HEK293 (cell line): ENCODE data around the gene ADAR.

Source experiments
- CTCF ChIA-PET: fragments of 350-600 bp; formaldehyde crosslinking; extraction: SDS; loops from one replicate; lab custom pipeline; 2021; ENCODE audit warnings: antibody characterized with exemption; lab: Yijun Ruan, JAX
- POLR2A ChIA-PET: fragments of 300-600 bp; formaldehyde crosslinking; extraction: SDS; loops from one replicate; lab custom pipeline; 2020; ENCODE audit warnings: antibody characterized with exemption, inconsistent platforms; lab: Yijun Ruan, JAX
- H3K27ac ChIP-seq: fragments of 200-500 bp; sonication (Bioruptor generic); 2 replicates; pipeline ENCODE4 v1.5.1; 2014; ENCODE audit warnings: low read depth, low read length, control low read depth, inconsistent platforms; ENCODE audit errors: extremely low read depth
- H3K36me3 ChIP-seq, 2 experiments: fragments of 200-500 bp in 1 of 2; sonication (Bioruptor generic) in 1 of 2; 1 replicate in 1 of 2; 2 replicates in 1 of 2; pipeline ENCODE4 v1.5.1; 2014 to 2017; ENCODE audit warnings: inconsistent platforms in 2 of 2, low read length in 2 of 2; ENCODE audit not compliant: control insufficient read depth in 2 of 2, insufficient read depth in 1 of 2
- H3K4me1 ChIP-seq: fragments of 200-500 bp; sonication (Bioruptor generic); 2 replicates; pipeline ENCODE4 v1.5.1; 2014; ENCODE audit warnings: mild to moderate bottlenecking, low read length, inconsistent platforms; ENCODE audit not compliant: control insufficient read depth, insufficient read depth
- H3K4me3 ChIP-seq: 2 replicates; pipeline ENCODE4 v1.5.1; 2011; ENCODE audit warnings: low read depth, mild to moderate bottlenecking, control low read depth, low read length, moderate library complexity
- H3K9me3 ChIP-seq: fragments of 200-500 bp; sonication (Bioruptor generic); 2 replicates; pipeline ENCODE4 v1.5.1; 2014; ENCODE audit warnings: low read depth, low read length, inconsistent platforms; ENCODE audit not compliant: control insufficient read depth, insufficient read depth
- FEZF1 ChIP-seq: fragments of 450-650 bp; formaldehyde crosslinking; IDR thresholded peaks from 2 replicates; pipeline ENCODE4 v1.5.1; 2016; ENCODE audit warnings: missing biosample characterization, missing genetic modification characterization
- GLI2 ChIP-seq: fragments of 450-650 bp; formaldehyde crosslinking; IDR thresholded peaks from 2 replicates; pipeline ENCODE4; 2017; ENCODE audit warnings: missing biosample characterization, missing genetic modification characterization, low read depth, borderline replicate concordance
- HIC1 ChIP-seq: fragments of 450-650 bp; formaldehyde crosslinking; IDR thresholded peaks from 2 replicates; pipeline ENCODE4 v1.5.1; 2016; ENCODE audit warnings: missing biosample characterization, missing genetic modification characterization
- HOXC10 ChIP-seq: sonication (generic); formaldehyde crosslinking; IDR thresholded peaks from 2 replicates; pipeline ENCODE4 v1.8.1; 2023; ENCODE audit warnings: mild to moderate bottlenecking, missing genetic modification reagents
- KLF9 ChIP-seq: fragments of 450-650 bp; formaldehyde crosslinking; IDR thresholded peaks from 2 replicates; pipeline ENCODE4 v1.5.1; 2016; ENCODE audit warnings: missing biosample characterization, missing genetic modification characterization, low read depth
- OSR2 ChIP-seq: fragments of 450-650 bp; formaldehyde crosslinking; IDR thresholded peaks from 2 replicates; pipeline ENCODE4 v1.5.1; 2016; ENCODE audit warnings: missing biosample characterization, missing genetic modification characterization
- SP2 ChIP-seq: fragments of 450-650 bp; formaldehyde crosslinking; IDR thresholded peaks from 2 replicates; pipeline ENCODE4 v1.5.1; 2016; ENCODE audit warnings: missing biosample characterization, missing genetic modification characterization
- ZNF175 ChIP-seq: fragments of 450-650 bp; formaldehyde crosslinking; IDR thresholded peaks from 2 replicates; pipeline ENCODE4 v1.5.1; 2016; ENCODE audit warnings: missing biosample characterization, missing genetic modification characterization
- ZNF19 ChIP-seq: fragments of 450-650 bp; formaldehyde crosslinking; IDR thresholded peaks from 2 replicates; pipeline ENCODE4; 2016; ENCODE audit warnings: missing biosample characterization, missing genetic modification characterization, low read depth
- ZNF223 ChIP-seq: fragments of 450-650 bp; formaldehyde crosslinking; IDR thresholded peaks from 2 replicates; pipeline ENCODE4 v1.5.1; 2016; ENCODE audit warnings: missing biosample characterization, missing genetic modification characterization
- ZNF335 ChIP-seq: fragments of 450-650 bp; formaldehyde crosslinking; conservative IDR thresholded peaks from 2 replicates; pipeline ENCODE4 v1.5.1; 2016; ENCODE audit warnings: missing biosample characterization, missing genetic modification characterization
- ZNF366 ChIP-seq: fragments of 450-650 bp; formaldehyde crosslinking; conservative IDR thresholded peaks from 2 replicates; pipeline ENCODE4 v1.5.1; 2016; ENCODE audit warnings: missing biosample characterization, missing genetic modification characterization
- ZNF518A ChIP-seq: fragments of 450-650 bp; formaldehyde crosslinking; conservative IDR thresholded peaks from 2 replicates; pipeline ENCODE4 v1.5.1; 2016; ENCODE audit warnings: low read depth, missing biosample characterization, missing genetic modification characterization
- ZNF529 ChIP-seq: fragments of 450-650 bp; formaldehyde crosslinking; IDR thresholded peaks from 2 replicates; pipeline ENCODE4 v1.5.1; 2017; ENCODE audit warnings: missing genetic modification characterization, missing biosample characterization; ENCODE audit not compliant: insufficient replicate concordance
- ZNF610 ChIP-seq: fragments of 450-650 bp; formaldehyde crosslinking; IDR thresholded peaks from 2 replicates; pipeline ENCODE4 v1.5.1; 2016; ENCODE audit warnings: missing biosample characterization, missing genetic modification characterization, borderline replicate concordance
- ZNF626 ChIP-seq: fragments of 450-650 bp; sonication (Bioruptor Pico); formaldehyde crosslinking; IDR thresholded peaks from 2 replicates; pipeline ENCODE4 v1.5.1; 2018; ENCODE audit warnings: missing biosample characterization, missing genetic modification characterization, inconsistent platforms
- ZNF692 ChIP-seq: fragments of 450-650 bp; formaldehyde crosslinking; IDR thresholded peaks from 2 replicates; pipeline ENCODE4 v1.5.1; 2016; ENCODE audit warnings: missing biosample characterization, missing genetic modification characterization
- ZNF707 ChIP-seq: fragments of 450-650 bp; formaldehyde crosslinking; IDR thresholded peaks from 2 replicates; pipeline ENCODE4 v1.5.1; 2016; ENCODE audit warnings: missing biosample characterization, missing genetic modification characterization

ADAR gene

GRCh38 chr1:154628121-154628405, 20.1 kb upstream of the ADAR start:
- POLR2A ChIA-PET: interaction anchor here (1.2 kb wide), 1 partner anchor 28 kb away, joined by 3 read pairs; no protein-coding TSS in a partner anchor
- Histone ChIP-seq H3K36me3 (peaks cover 0 to 19% of the 10 kb centered on the region in 2 experiments; a peak in 2 of 3 replicates), H3K4me3 (peak overlapping the region; percentile 97), H3K4me1 (peaks cover 4% of the 10 kb centered on the region), H3K9me3 (no peaks in the 10 kb centered on the region), H3K27ac (peak overlapping the region; percentile 56)
- no peak for TF ChIP-seq ZNF610 (tag by site-specific recombination)
- no peak for TF ChIP-seq ZNF223 (tag by site-specific recombination)
- TF ChIP-seq ZNF366 (tag by site-specific recombination): 0 out of 2 replicates have a peak, but pooled peaks have one; percentile 5
- TF ChIP-seq ZNF692: peak; percentile 21; the same call in 1 of the 2 replicates
- TF ChIP-seq ZNF518A (tag by site-specific recombination): peak; percentile 85
- TF ChIP-seq ZNF335 (tag by site-specific recombination): peak; percentile 20; the same call in 1 of the 2 replicates
- TF ChIP-seq GLI2 (tag by site-specific recombination): no peak
- CTCF ChIA-PET: no interaction called here

- POLR2A ChIA-PET: interaction anchor here (0.9 to 1.2 kb wide), 4 partner anchors 14 to 993 kb away, joined by 3 to 5 read pairs (median 4); no protein-coding TSS in a partner anchor
- peaks cover 4% of the 10 kb centered on the region for H3K4me1 ChIP-seq
- no peaks in the 10 kb centered on the region for H3K9me3 ChIP-seq
- H3K27ac ChIP-seq: peak overlapping the region; percentile 65
- peak overlapping the region; percentile 97 for H3K4me3 ChIP-seq
- CTCF ChIA-PET: interaction anchor here (0.6 to 0.8 kb wide), 3 partner anchors 14 to 240 kb away, joined by 3 to 4 read pairs (median 3); no protein-coding TSS in a partner anchor
- H3K36me3 ChIP-seq: peaks cover 0 to 23% of the 10 kb centered on the region in 2 experiments; a peak in 2 of 3 replicates
- no peak for TF ChIP-seq ZNF707 (tag by site-specific recombination)
- TF ChIP-seq HIC1 (tag by site-specific recombination): peak; percentile 93
- peak; percentile 69; the same call in 1 of the 2 replicates for TF ChIP-seq KLF9 (tag by site-specific recombination)
- TF ChIP-seq ZNF518A (tag by site-specific recombination): no peak
- TF ChIP-seq ZNF175 (tag by site-specific recombination): no peak
- TF ChIP-seq SP2: peak; percentile 47
- peak; percentile 84 for TF ChIP-seq ZNF335 (tag by site-specific recombination)
- no peak for TF ChIP-seq OSR2
- TF ChIP-seq ZNF19 (tag by site-specific recombination): no peak
- no peak for TF ChIP-seq ZNF626 (tag by site-specific recombination)
- TF ChIP-seq ZNF529 (tag by site-specific recombination): no peak
- TF ChIP-seq FEZF1: no peak
- 0 out of 2 replicates have a peak, but pooled peaks have one; percentile 86 for TF ChIP-seq HOXC10 (CRISPR knock-in tag)
Measured at GRCh38 chr1:154627257-154628120, 19.5 kb upstream of the ADAR start.
